Panc1 (cell line): Measurements from ENCODE around the gene TMPRSS2. TPM values are rescaled to one million over a fixed set of nuclear protein-coding genes. Genes with fewer than 3 reads are reported as not detected.

Experiments
- ATAC-seq: fragments of 200-7000 bp; cut with Tn5 transposase; 2 replicates; pipeline ENCODE4 v1.9.1; 2020; ENCODE audit warnings: mild to moderate bottlenecking, moderate library complexity
- BruUV-seq: library from RNA; stranded (reverse); fragments of 400-500 nt; replicated peaks from 2 replicates; lab custom pipeline; 2021; lab: Mats Ljungman, UMichigan
- CTCF ChIA-PET: fragments of 300-600 bp; sonication (Branson Sonifier 250); formaldehyde crosslinking; loops from one replicate; lab custom pipeline; 2022; ENCODE audit warnings: antibody characterized with exemption; lab: Charles Lee
- POLR2A ChIA-PET: fragments of 300-600 bp; sonication (Branson Sonifier 250); formaldehyde crosslinking; loops from one replicate; lab custom pipeline; 2022; ENCODE audit warnings: antibody characterized with exemption; lab: Charles Lee
- DNase-seq: peaks from one replicate; pipeline ENCODE4 v3.0.0-alpha.2; 2010; ENCODE audit warnings: low read depth, low spot score
- H3K27ac ChIP-seq: 2 replicates; pipeline ENCODE4 v1.5.1; 2011; ENCODE audit warnings: mild to moderate bottlenecking, low read length, inconsistent platforms
- H3K27me3 ChIP-seq: fragments of 200-500 bp; sonication (Bioruptor generic); 2 replicates; pipeline ENCODE4 v1.6.0; 2014; ENCODE audit warnings: low read length, inconsistent platforms; ENCODE audit not compliant: control insufficient read depth, insufficient read depth
- H3K36me3 ChIP-seq: fragments of 200-500 bp; sonication (Bioruptor generic); 2 replicates; pipeline ENCODE4 v1.5.1; 2014; ENCODE audit warnings: inconsistent platforms, mild to moderate bottlenecking, low read length, moderate library complexity; ENCODE audit not compliant: control insufficient read depth, insufficient read depth
- H3K4me1 ChIP-seq: 2 replicates; pipeline ENCODE4 v1.5.1; 2011; ENCODE audit warnings: inconsistent platforms, mild to moderate bottlenecking, low read length, moderate library complexity; ENCODE audit not compliant: control insufficient read depth, insufficient read depth
- H3K4me3 ChIP-seq, 2 experiments: 2 replicates each; pipeline ENCODE4 v1.5.1; 2011 to 2012; ENCODE audit warnings: low read depth in 2 of 2, low read length in 2 of 2, mild to moderate bottlenecking in 2 of 2, inconsistent platforms in 1 of 2, moderate library complexity in 1 of 2
- H3K9me3 ChIP-seq: fragments of 200-500 bp; sonication (Bioruptor generic); 2 replicates; pipeline ENCODE4 v1.5.1; 2014; ENCODE audit warnings: low read depth, mild to moderate bottlenecking, inconsistent platforms, low read length, moderate library complexity; ENCODE audit not compliant: control insufficient read depth, insufficient read depth
- POLR2AphosphoS5 ChIP-seq: IDR thresholded peaks from 2 replicates; pipeline ENCODE4 v1.6.1; 2012; ENCODE audit warnings: mild to moderate bottlenecking, low read depth, low read length, moderate library complexity
- SIN3A ChIP-seq: IDR thresholded peaks from 2 replicates; pipeline ENCODE4 v1.6.1; 2012; ENCODE audit warnings: low read depth, mild to moderate bottlenecking, low read length, moderate library complexity, borderline replicate concordance; ENCODE audit not compliant: insufficient read depth
- TCF7L2 ChIP-seq: IDR thresholded peaks from 2 replicates; pipeline ENCODE4 v1.6.1; 2011; ENCODE audit warnings: mild to moderate bottlenecking, low read depth, low read length, inconsistent platforms
- in situ Hi-C: cut with HindIII; loops from 2 replicates; pipeline ENCODE4 v1.10.0; 2016; ENCODE audit warnings: low sequenced_read_pairs, low pct_unique_long_range_greater_than_20kb
- intact Hi-C: fragments of 100-400 bp; cut with micrococcal nuclease; formaldehyde crosslinking; loops from one replicate; pipeline ENCODE4 v1.10.0; 2022; ENCODE audit not compliant: unreplicated experiment
- total RNA-seq: library from RNA; stranded (reverse); gene quantifications from one replicate; pipeline ENCODE4 v1.2.1, GENCODE V29; 2021; ENCODE audit not compliant: unreplicated experiment
- TF ChIP-seq, protein P1 (sequence below), 2 experiments: IDR thresholded peaks; 2 replicates each; pipeline ENCODE4 v1.6.1; 2011 to 2012; ENCODE audit warnings: low read depth in 2 of 2, control low read depth in 1 of 2, low read length in 1 of 2, mild to moderate bottlenecking in 1 of 2, moderate library complexity in 1 of 2; ENCODE audit not compliant: insufficient read depth in 1 of 2
- TF ChIP-seq, protein P2 (sequence below): fragments of 450-650 bp; IDR thresholded peaks from 2 replicates; pipeline ENCODE4 v1.5.1; 2017; ENCODE audit warnings: mild to moderate bottlenecking

TMPRSS2 gene
- total RNA-seq, 1 experiment from 2014 or later, result 111 TPM

DNA sequence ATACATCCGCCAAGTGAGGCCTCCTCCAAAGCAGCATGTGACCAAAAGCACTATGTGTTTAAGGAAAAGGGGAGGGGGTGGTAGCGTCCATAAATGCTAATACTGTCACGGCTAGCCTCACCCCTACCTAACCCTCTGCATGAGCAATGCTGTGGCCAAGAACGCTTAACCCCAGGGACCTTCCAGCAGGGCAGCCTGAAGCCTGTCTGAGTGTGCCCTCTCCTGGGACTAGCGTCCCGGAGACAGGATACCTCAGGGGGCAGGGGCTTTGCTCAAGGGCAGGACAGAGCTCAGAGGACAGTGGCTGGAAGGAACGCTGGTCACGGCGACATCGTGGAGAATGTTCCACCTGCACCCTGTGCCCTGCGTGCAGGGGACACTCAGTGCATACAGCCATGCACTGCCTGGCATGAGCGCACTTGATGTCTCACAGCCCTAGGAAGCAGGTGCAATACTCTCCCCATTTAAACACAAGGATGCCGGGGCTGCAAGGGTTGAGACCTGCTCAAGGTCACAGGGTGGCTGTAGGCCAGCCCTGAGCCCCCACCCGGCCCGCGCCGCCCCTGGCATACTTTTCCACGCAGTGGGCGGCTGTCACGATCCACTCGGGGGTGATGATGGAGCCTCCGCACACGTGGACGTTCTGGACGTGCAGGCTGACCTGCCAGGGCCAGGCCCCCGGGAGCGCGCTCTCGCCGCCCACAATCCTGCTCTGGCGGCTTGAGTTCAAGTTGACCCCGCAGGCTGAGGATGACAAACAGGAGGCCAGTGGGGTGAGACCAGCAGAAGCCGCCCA, 35.0 kb downstream of the TMPRSS2 start:
- ChIA-PET CTCF (no interaction called here), POLR2A (no interaction called here)
- H3K27me3 ChIP-seq, result no peaks in the 10 kb centered on the region
- DNase-seq, result no peak
- no peaks in the 10 kb centered on the region for H3K9me3 ChIP-seq
- in situ Hi-C loops (no loop called here), intact Hi-C loops (no loop called here)
- no TSS peak for BruUV-seq
- peaks cover 5% of the 10 kb centered on the region for H3K4me1 ChIP-seq
- H3K36me3 ChIP-seq, result no peaks in the 10 kb centered on the region; the same call in 1 of the 2 replicates
- H3K4me3 ChIP-seq, result no peak overlapping the region
- no peak for TF ChIP-seq POLR2AphosphoS5
- TF ChIP-seq, protein P1, sequence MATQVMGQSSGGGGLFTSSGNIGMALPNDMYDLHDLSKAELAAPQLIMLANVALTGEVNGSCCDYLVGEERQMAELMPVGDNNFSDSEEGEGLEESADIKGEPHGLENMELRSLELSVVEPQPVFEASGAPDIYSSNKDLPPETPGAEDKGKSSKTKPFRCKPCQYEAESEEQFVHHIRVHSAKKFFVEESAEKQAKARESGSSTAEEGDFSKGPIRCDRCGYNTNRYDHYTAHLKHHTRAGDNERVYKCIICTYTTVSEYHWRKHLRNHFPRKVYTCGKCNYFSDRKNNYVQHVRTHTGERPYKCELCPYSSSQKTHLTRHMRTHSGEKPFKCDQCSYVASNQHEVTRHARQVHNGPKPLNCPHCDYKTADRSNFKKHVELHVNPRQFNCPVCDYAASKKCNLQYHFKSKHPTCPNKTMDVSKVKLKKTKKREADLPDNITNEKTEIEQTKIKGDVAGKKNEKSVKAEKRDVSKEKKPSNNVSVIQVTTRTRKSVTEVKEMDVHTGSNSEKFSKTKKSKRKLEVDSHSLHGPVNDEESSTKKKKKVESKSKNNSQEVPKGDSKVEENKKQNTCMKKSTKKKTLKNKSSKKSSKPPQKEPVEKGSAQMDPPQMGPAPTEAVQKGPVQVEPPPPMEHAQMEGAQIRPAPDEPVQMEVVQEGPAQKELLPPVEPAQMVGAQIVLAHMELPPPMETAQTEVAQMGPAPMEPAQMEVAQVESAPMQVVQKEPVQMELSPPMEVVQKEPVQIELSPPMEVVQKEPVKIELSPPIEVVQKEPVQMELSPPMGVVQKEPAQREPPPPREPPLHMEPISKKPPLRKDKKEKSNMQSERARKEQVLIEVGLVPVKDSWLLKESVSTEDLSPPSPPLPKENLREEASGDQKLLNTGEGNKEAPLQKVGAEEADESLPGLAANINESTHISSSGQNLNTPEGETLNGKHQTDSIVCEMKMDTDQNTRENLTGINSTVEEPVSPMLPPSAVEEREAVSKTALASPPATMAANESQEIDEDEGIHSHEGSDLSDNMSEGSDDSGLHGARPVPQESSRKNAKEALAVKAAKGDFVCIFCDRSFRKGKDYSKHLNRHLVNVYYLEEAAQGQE (IDR thresholded peaks at IDR 0.05; ENCODE audit: insufficient read depth in 1 of 2, low read depth in 2 of 2, low read length in 1 of 2), result no peak
- TF ChIP-seq, protein P2, sequence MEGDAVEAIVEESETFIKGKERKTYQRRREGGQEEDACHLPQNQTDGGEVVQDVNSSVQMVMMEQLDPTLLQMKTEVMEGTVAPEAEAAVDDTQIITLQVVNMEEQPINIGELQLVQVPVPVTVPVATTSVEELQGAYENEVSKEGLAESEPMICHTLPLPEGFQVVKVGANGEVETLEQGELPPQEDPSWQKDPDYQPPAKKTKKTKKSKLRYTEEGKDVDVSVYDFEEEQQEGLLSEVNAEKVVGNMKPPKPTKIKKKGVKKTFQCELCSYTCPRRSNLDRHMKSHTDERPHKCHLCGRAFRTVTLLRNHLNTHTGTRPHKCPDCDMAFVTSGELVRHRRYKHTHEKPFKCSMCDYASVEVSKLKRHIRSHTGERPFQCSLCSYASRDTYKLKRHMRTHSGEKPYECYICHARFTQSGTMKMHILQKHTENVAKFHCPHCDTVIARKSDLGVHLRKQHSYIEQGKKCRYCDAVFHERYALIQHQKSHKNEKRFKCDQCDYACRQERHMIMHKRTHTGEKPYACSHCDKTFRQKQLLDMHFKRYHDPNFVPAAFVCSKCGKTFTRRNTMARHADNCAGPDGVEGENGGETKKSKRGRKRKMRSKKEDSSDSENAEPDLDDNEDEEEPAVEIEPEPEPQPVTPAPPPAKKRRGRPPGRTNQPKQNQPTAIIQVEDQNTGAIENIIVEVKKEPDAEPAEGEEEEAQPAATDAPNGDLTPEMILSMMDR, result no peak
- no peak for TF ChIP-seq TCF7L2
- no peak for TF ChIP-seq SIN3A
- no peak for ATAC-seq
- no peak overlapping the region for H3K27ac ChIP-seq

DNA sequence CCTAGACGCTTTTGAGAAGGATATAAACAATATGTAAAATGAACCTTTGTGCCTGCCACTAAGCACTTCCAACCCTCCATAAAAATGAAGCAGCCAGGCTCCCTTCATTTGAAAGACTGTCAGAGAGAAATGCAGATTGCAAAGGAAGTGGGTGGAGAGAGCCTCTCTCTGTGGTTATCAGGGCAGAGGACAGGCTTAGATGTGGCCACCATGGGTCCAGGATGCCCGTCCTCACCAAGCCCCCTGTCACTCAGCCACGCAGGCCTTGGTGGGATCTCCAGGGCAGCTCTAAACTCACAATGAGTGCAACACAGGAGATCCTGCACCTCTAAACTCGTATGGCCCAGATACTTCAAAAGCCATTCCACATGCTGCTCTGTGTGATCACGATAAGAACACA, 37.9 kb downstream of the TMPRSS2 start:
- Histone ChIP-seq H3K9me3 (no peaks in the 10 kb centered on the region), H3K4me3 (no peak overlapping the region), H3K4me1 (no peaks in the 10 kb centered on the region; the same call in 1 of the 2 replicates), H3K27me3 (no peaks in the 10 kb centered on the region), H3K36me3 (no peaks in the 10 kb centered on the region; the same call in 1 of the 2 replicates), H3K27ac (no peak overlapping the region)
- in situ Hi-C loops (no loop called here), intact Hi-C loops (no loop called here)
- no TSS peak for BruUV-seq
- DNase-seq (no peak), ATAC-seq (no peak)
- TF ChIP-seq, protein P1 (IDR thresholded peaks at IDR 0.05; ENCODE audit: insufficient read depth in 1 of 2, low read depth in 2 of 2, low read length in 1 of 2), result no peak
- TF ChIP-seq SIN3A (no peak), POLR2AphosphoS5 (no peak), TCF7L2 (no peak)
- TF ChIP-seq, protein P2, result no peak
- POLR2A ChIA-PET, result no interaction called here
- CTCF ChIA-PET, result no interaction called here
